Measurements from ENCODE around the gene ARL4D. TPM values are rescaled to one million over a fixed set of nuclear protein-coding genes. Genes with fewer than 3 reads are reported as not detected.
A peak's percentile ranks its signal among the peaks of the same experiment; 100 is the strongest.

The ARL4D gene
- total RNA-seq, 1 donor from 2014 or later, result 19.7 TPM

- Histone ChIP-seq H3K79me2 (ENCODE audit: insufficient read depth, low read length) (no peaks in the 10 kb centered on the region), H4K20me1 (ENCODE audit: insufficient read depth, low read length) (no peaks in the 10 kb centered on the region), H3K36me3 (ENCODE audit: insufficient read depth, low read length) (no peaks in the 10 kb centered on the region), H3K9me3 (ENCODE audit: insufficient read depth, low read depth, low read length) (no peaks in the 10 kb centered on the region), H3K4me1 (ENCODE audit: insufficient read depth, low read length) (peaks cover 18% of the 10 kb centered on the region), H3K27ac (ENCODE audit: low read depth, low read length) (no peak overlapping the region), H3K9ac (ENCODE audit: low read length) (no peak overlapping the region), H3K27me3 (ENCODE audit: insufficient read depth, low read length) (no peaks in the 10 kb centered on the region), H3K4me3 (ENCODE audit: insufficient read depth, low read depth, low read length) (no peak overlapping the region), H2AFZ (ENCODE audit: low read depth, low read length) (no peak overlapping the region), H3K4me2 (ENCODE audit: low read length) (no peak overlapping the region)
- FAIRE-seq (no peak), DNase-seq (ENCODE audit: low read depth) (no peak)
- TF ChIP-seq EZH2 (IDR thresholded peaks at IDR 0.05; ENCODE audit: insufficient read depth, low read length), result no peak
- TF ChIP-seq, protein P1, sequence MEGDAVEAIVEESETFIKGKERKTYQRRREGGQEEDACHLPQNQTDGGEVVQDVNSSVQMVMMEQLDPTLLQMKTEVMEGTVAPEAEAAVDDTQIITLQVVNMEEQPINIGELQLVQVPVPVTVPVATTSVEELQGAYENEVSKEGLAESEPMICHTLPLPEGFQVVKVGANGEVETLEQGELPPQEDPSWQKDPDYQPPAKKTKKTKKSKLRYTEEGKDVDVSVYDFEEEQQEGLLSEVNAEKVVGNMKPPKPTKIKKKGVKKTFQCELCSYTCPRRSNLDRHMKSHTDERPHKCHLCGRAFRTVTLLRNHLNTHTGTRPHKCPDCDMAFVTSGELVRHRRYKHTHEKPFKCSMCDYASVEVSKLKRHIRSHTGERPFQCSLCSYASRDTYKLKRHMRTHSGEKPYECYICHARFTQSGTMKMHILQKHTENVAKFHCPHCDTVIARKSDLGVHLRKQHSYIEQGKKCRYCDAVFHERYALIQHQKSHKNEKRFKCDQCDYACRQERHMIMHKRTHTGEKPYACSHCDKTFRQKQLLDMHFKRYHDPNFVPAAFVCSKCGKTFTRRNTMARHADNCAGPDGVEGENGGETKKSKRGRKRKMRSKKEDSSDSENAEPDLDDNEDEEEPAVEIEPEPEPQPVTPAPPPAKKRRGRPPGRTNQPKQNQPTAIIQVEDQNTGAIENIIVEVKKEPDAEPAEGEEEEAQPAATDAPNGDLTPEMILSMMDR (IDR thresholded peaks at IDR 0.05; ENCODE audit: insufficient read depth, low read depth, low read length), result no peak
- Mint-ChIP-seq H3K4me3 (ENCODE audit: unreplicated experiment) (no peak overlapping the region), H3K27ac (ENCODE audit: unreplicated experiment) (no peak overlapping the region), H3K9me3 (ENCODE audit: unreplicated experiment) (no peaks in the 10 kb centered on the region), H3K4me1 (ENCODE audit: low read depth, unreplicated experiment) (peaks cover 48% of the 10 kb centered on the region), H3K36me3 (ENCODE audit: low read depth, unreplicated experiment) (no peaks in the 10 kb centered on the region), H3K27me3 (ENCODE audit: low read depth, unreplicated experiment) (peaks cover 3% of the 10 kb centered on the region)
Observed at GRCh38 chr17:43412166-43412565, 13.4 kb downstream of the ARL4D start.

DNA sequence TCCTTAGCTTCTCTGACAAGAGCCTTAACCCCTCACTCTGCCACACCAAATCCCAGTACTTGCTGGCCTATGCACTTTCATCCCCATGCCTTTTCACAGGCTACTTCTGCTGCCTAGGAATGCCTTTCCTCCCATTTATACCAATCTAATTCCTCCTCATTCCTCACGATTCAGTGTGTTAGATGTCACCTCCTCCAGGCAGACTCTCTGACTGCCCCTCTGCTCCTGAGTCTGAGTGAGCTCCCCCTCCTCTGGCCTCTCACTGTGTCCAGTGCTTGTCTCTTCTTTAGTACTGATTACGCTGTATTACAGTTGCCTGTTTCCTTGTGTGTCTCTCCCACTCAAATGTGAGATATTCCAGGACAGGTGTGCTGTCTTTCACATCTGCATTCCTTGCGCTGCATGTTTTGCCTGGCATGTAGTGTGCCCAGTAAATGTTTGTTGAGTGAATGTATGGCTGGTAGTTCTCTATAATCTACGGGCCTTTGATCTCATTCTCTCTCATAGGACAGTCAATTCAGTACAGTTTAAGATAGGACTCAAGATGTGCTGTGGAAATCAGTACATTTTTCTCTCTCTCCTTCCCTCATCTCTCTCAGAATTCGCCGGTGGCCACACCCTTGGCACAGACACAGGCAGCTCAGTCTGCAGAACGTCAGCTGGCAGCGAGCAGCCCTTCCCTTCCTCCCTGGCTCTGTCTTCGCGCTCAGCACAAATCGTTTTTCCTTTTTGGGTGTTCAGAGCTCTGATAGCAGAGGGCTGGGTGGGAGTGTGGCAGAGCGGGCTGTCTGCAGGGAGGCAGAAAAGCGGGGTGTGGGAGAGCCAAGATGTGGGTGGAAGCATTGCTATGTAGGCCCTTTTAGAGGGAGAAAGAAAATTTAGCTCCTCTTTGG is 18.5 kb downstream of the ARL4D start:
- no peaks in the 10 kb centered on the region for H3K9me3 ChIP-seq (ENCODE audit: insufficient read depth, low read depth, low read length)
- H2AFZ ChIP-seq (ENCODE audit: low read depth, low read length), result peak overlapping the region; percentile 6
- no peak overlapping the region for H3K9ac ChIP-seq (ENCODE audit: low read length)
- peak overlapping the region; percentile 71 for H3K27ac Mint-ChIP-seq (ENCODE audit: unreplicated experiment)
- FAIRE-seq (no peak), DNase-seq (ENCODE audit: low read depth) (peak; percentile 62)
- no peak overlapping the region for H3K27ac ChIP-seq (ENCODE audit: low read depth, low read length)
- H3K27me3 Mint-ChIP-seq (ENCODE audit: low read depth, unreplicated experiment), result peaks cover 3% of the 10 kb centered on the region
- H3K79me2 ChIP-seq (ENCODE audit: insufficient read depth, low read length), result no peaks in the 10 kb centered on the region
- H3K4me2 ChIP-seq (ENCODE audit: low read length), result peak overlapping the region; percentile 85
- peaks cover 33% of the 10 kb centered on the region for H3K4me1 Mint-ChIP-seq (ENCODE audit: low read depth, unreplicated experiment)
- TF ChIP-seq, protein P1 (IDR thresholded peaks at IDR 0.05; ENCODE audit: insufficient read depth, low read depth, low read length), result no peak
- no peak for TF ChIP-seq EZH2 (IDR thresholded peaks at IDR 0.05; ENCODE audit: insufficient read depth, low read length)
- H3K4me3 Mint-ChIP-seq (ENCODE audit: unreplicated experiment), result no peak overlapping the region
- H4K20me1 ChIP-seq (ENCODE audit: insufficient read depth, low read length), result no peaks in the 10 kb centered on the region
- H3K27me3 ChIP-seq (ENCODE audit: insufficient read depth, low read length), result no peaks in the 10 kb centered on the region
- H3K36me3 ChIP-seq (ENCODE audit: insufficient read depth, low read length), result no peaks in the 10 kb centered on the region
- H3K36me3 Mint-ChIP-seq (ENCODE audit: low read depth, unreplicated experiment), result no peaks in the 10 kb centered on the region
- H3K9me3 Mint-ChIP-seq (ENCODE audit: unreplicated experiment), result no peaks in the 10 kb centered on the region
- H3K4me1 ChIP-seq (ENCODE audit: insufficient read depth, low read length), result peaks cover 27% of the 10 kb centered on the region
- H3K4me3 ChIP-seq (ENCODE audit: insufficient read depth, low read depth, low read length), result no peak overlapping the region
